Progenitor cell of endocrine pancreas (in vitro differentiated cells): Measurements from ENCODE around the gene PBX2. TPM values are rescaled to one million over a fixed set of nuclear protein-coding genes. Genes with fewer than 3 reads are reported as not detected.
A peak's percentile ranks its signal among the peaks of the same experiment; 100 is the strongest.
"Not testable (repeated sequence)": the region's sequence is repeated elsewhere in the genome, so short reads cannot be mapped to it uniquely, and the experiment has no call there.

ENCODE experiments used
- DNase-seq: peaks from one replicate; pipeline ENCODE4 v3.0.0; 2021; ENCODE audit warnings: low spot score; ENCODE audit not compliant: unreplicated experiment
- H3K27ac Mint-ChIP-seq: 2 replicates; pipeline ENCODE4 v1.8.0; 2021; ENCODE audit warnings: mild to moderate bottlenecking, moderate library complexity, mixed read lengths
- H3K27me3 Mint-ChIP-seq: 2 replicates; pipeline ENCODE4 v1.8.0; 2021; ENCODE audit warnings: mixed read lengths
- H3K36me3 Mint-ChIP-seq: 2 replicates; pipeline ENCODE4 v1.8.0; 2022; ENCODE audit warnings: mixed read lengths; ENCODE audit not compliant: insufficient read depth
- H3K4me1 Mint-ChIP-seq: 2 replicates; pipeline ENCODE4 v1.8.0; 2021; ENCODE audit warnings: low read depth, mixed read lengths
- H3K4me3 Mint-ChIP-seq: 2 replicates; pipeline ENCODE4 v1.8.0; 2021; ENCODE audit warnings: low read depth, mild to moderate bottlenecking, moderate library complexity, mixed read lengths
- H3K9me3 Mint-ChIP-seq: 2 replicates; pipeline ENCODE4 v1.8.0; 2021; ENCODE audit warnings: low read depth, mixed read lengths
- CTCF ChIP-seq: fragments of 200-600 bp; sonication (generic); IDR thresholded peaks from one replicate; pipeline ENCODE4 v1.5.0; 2021; ENCODE audit warnings: antibody characterized with exemption, mild to moderate bottlenecking; ENCODE audit not compliant: unreplicated experiment
- total RNA-seq: library from RNA; stranded (reverse); gene quantifications from 2 replicates; pipeline ENCODE4 v1.2.1, GENCODE V29; 2021

The PBX2 gene
- total RNA-seq, 1 donor from 2014 or later, result 261 TPM

DNA sequence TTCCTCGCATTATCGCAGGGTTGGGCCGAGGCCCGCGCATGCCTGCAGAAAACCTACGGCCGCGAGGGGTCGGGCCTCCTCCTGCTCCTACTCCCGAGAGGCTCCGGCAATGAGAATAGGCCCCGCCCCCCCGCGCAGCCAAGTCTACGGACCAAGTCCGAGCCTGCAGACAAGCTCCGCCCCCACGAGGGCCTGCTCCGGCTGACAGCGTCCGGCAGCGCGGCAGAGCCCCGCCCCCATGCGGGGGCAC, 5.6 kb upstream of the PBX2 start:
- H3K27ac Mint-ChIP-seq, result peak overlapping the region; percentile 100
- peak; percentile 45 for TF ChIP-seq CTCF
- H3K4me3 Mint-ChIP-seq, result peak overlapping the region; percentile 93
- H3K9me3 Mint-ChIP-seq, result no peaks in the 10 kb centered on the region
- peaks cover 26% of the 10 kb centered on the region for H3K4me1 Mint-ChIP-seq
- DNase-seq, result peak; percentile 100
- no peaks in the 10 kb centered on the region for H3K36me3 Mint-ChIP-seq
- H3K27me3 Mint-ChIP-seq, result no peaks in the 10 kb centered on the region

- peaks cover 31% of the 10 kb centered on the region for H3K4me1 Mint-ChIP-seq
- H3K27ac Mint-ChIP-seq, result peak overlapping the region; percentile 99
- H3K4me3 Mint-ChIP-seq, result peak overlapping the region; percentile 93
- no peaks in the 10 kb centered on the region for H3K9me3 Mint-ChIP-seq
- peak; percentile 46 for TF ChIP-seq CTCF
- H3K27me3 Mint-ChIP-seq, result no peaks in the 10 kb centered on the region
- H3K36me3 Mint-ChIP-seq, result no peaks in the 10 kb centered on the region
- DNase-seq, result no peak
Observed at GRCh38 chr6:32194825-32195651, 5.0 kb upstream of the PBX2 start.

- Mint-ChIP-seq H3K4me3 (no peak overlapping the region), H3K4me1 (peaks cover 31% of the 10 kb centered on the region), H3K27ac (peak overlapping the region; percentile 99), H3K36me3 (no peaks in the 10 kb centered on the region), H3K27me3 (no peaks in the 10 kb centered on the region), H3K9me3 (no peaks in the 10 kb centered on the region)
- DNase-seq, result no peak
- TF ChIP-seq CTCF, result no peak
Observed at GRCh38 chr6:32194388-32194787, 4.4 kb upstream of the PBX2 start.

GRCh38 chr6:32193096-32193495, 3.1 kb upstream of the PBX2 start:
- Mint-ChIP-seq H3K27ac (peak overlapping the region; percentile 37), H3K4me1 (peaks cover 43% of the 10 kb centered on the region)

DNA sequence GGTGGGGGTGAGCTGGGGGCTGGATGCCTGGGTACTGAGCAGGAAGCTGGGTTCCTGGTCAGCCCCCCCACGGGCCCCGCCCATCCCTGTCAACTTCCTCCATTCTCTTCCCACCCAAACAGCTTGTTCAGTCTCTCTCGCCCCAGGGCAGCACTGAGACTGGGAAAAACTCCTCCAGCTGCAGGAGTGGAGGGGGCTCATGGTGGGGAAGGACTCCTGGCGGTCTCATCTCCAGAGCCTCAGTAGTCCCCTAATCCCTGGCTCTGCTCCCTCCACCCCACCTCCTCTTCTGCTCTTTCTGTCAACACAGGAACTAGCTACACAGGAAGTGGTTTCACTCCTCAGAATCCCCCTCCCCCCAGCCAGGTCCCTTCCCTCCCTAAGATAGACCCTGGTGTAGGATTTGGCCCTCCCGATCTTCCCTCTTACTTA, 2.6 kb upstream of the PBX2 start, which contains the start of gene GPSM3:
Gene GPSM3 (minus strand): TSS at position 36 of the 432 bp plus-strand sequence. CDS start 130 bp downstream, outside the sequence.
- Mint-ChIP-seq H3K4me3 (peak within 1 kb of the TSS; percentile 24), H3K36me3 (peaks cover under 1% of the 10 kb centered on the region), H3K4me1 (peaks cover 44% of the 10 kb centered on the region), H3K27ac (peak within 1 kb of the TSS; percentile 74), H3K9me3 (no peaks in the 10 kb centered on the region), H3K27me3 (no peaks in the 10 kb centered on the region)
- TF ChIP-seq CTCF, result no peak
- no peak for DNase-seq

More at GRCh38 chr6:32193096-32193495, 3.1 kb upstream of the PBX2 start:
- DNase-seq, H3K9me3 Mint-ChIP-seq, H3K4me3 Mint-ChIP-seq, H3K36me3 Mint-ChIP-seq, H3K27me3 Mint-ChIP-seq: not testable (repeated sequence)
